ENCODE measurements around the gene KCNC1.

The KCNC1 gene

GRCh38 chr11:17714870-17715269 lies 19.7 kb upstream of the KCNC1 start:
- in situ Hi-C loops (cut with HindIII; ENCODE audit: low sequenced_read_pairs) = loop anchor here (5.0 kb wide), 1 partner anchor 63 kb away; no protein-coding TSS in a partner anchor

GRCh38 chr11:17716807-17717206 lies 17.8 kb upstream of the KCNC1 start:
- in situ Hi-C loops (cut with HindIII; ENCODE audit: low sequenced_read_pairs) = loop anchor here (5.0 kb wide), 1 partner anchor 65 kb away; no protein-coding TSS in a partner anchor

GRCh38 chr11:17718015-17718414 lies 16.6 kb upstream of the KCNC1 start:
- in situ Hi-C loops (cut with HindIII; ENCODE audit: low sequenced_read_pairs) = loop anchor here (5.0 kb wide), 1 partner anchor 66 kb away; no protein-coding TSS in a partner anchor

GRCh38 chr11:17718510-17718962 lies 16.0 kb upstream of the KCNC1 start:
- in situ Hi-C loops (cut with HindIII; ENCODE audit: low sequenced_read_pairs) = loop anchor here (5.0 kb wide), 1 partner anchor 66 kb away; no protein-coding TSS in a partner anchor

GRCh38 chr11:17719028-17719937 lies 15.3 kb upstream of the KCNC1 start, which contains the start of gene MYOD1:
TSS of gene MYOD1 (plus strand) at chr11:17719571. CDS start at chr11:17719783, 212 bp downstream.
- in situ Hi-C loops (cut with HindIII; ENCODE audit: low sequenced_read_pairs) = loop anchor here (5.0 kb wide), 1 partner anchor 67 kb away; no protein-coding TSS in a partner anchor

GRCh38 chr11:17719938-17720795 lies 14.4 kb upstream of the KCNC1 start:
- in situ Hi-C loops (cut with HindIII; ENCODE audit: low sequenced_read_pairs) = loop anchor here (5.0 kb wide), 1 partner anchor 68 kb away; no protein-coding TSS in a partner anchor

- in situ Hi-C loops (cut with HindIII; ENCODE audit: low sequenced_read_pairs) = no loop called here
Measured at GRCh38 chr11:17720796-17721171, 13.8 kb upstream of the KCNC1 start.

- in situ Hi-C loops (cut with HindIII; ENCODE audit: low sequenced_read_pairs) = no loop called here
Measured at GRCh38 chr11:17721242-17721999, 13.2 kb upstream of the KCNC1 start.

GRCh38 chr11:17722000-17722643 lies 12.5 kb upstream of the KCNC1 start:
- in situ Hi-C loops (cut with HindIII; ENCODE audit: low sequenced_read_pairs) = no loop called here

- in situ Hi-C loops (cut with HindIII; ENCODE audit: low sequenced_read_pairs) = no loop called here
Measured at GRCh38 chr11:17724020-17724908, 10.3 kb upstream of the KCNC1 start.

GRCh38 chr11:17725174-17725573 lies 9.4 kb upstream of the KCNC1 start:
- in situ Hi-C loops (cut with HindIII; ENCODE audit: low sequenced_read_pairs) = no loop called here

- in situ Hi-C loops (cut with HindIII; ENCODE audit: low sequenced_read_pairs) = loop anchor here (10.0 kb wide), 1 partner anchor 235 kb away; no protein-coding TSS in a partner anchor
Measured at GRCh38 chr11:17730137-17730536, 4.4 kb upstream of the KCNC1 start.

- in situ Hi-C loops (cut with HindIII; ENCODE audit: low sequenced_read_pairs) = loop anchor here (10.0 kb wide), 1 partner anchor 234 kb away; no protein-coding TSS in a partner anchor
Measured at GRCh38 chr11:17730608-17731462, 3.7 kb upstream of the KCNC1 start.

GRCh38 chr11:17733261-17733660 lies 1.3 kb upstream of the KCNC1 start:
- in situ Hi-C loops (cut with HindIII; ENCODE audit: low sequenced_read_pairs) = loop anchor here (10.0 kb wide), 1 partner anchor 232 kb away; no protein-coding TSS in a partner anchor

GRCh38 chr11:17734986-17735817 lies 621 bp downstream of the KCNC1 start:
- in situ Hi-C loops (cut with HindIII; ENCODE audit: low sequenced_read_pairs) = loop anchor here (10.0 kb wide), 1 partner anchor 230 kb away; no protein-coding TSS in a partner anchor

- in situ Hi-C loops (cut with HindIII; ENCODE audit: low sequenced_read_pairs) = loop anchor here (10.0 kb wide), 1 partner anchor 229 kb away; no protein-coding TSS in a partner anchor
Measured at GRCh38 chr11:17735818-17736578, 1.4 kb downstream of the KCNC1 start.

Measured in DLD1 (cell line).